Keratinocyte (primary cell): ENCODE measurements around the gene FAM53B. TPM values are rescaled to one million over a fixed set of nuclear protein-coding genes. Genes with fewer than 3 reads are reported as not detected.

ENCODE experiments used
- DNase-seq: peaks from one replicate; pipeline ENCODE4 v3.0.0-alpha.2; 2011; ENCODE audit warnings: low read depth, missing footprints, low spot score
- FAIRE-seq: peaks from 2 replicates; lab custom pipeline; 2011; peaks lifted over from hg19 to GRCh38; lab: Jason Lieb, UNC
- H2AFZ ChIP-seq: 2 replicates; pipeline ENCODE4 v1.6.0; 2012; ENCODE audit warnings: low read length, control low read depth, inconsistent platforms; ENCODE audit not compliant: control insufficient read depth
- H3K27ac ChIP-seq: 2 replicates; pipeline ENCODE4 v1.5.1; 2011; ENCODE audit warnings: low read length; ENCODE audit not compliant: control insufficient read depth, insufficient read depth
- H3K27me3 ChIP-seq: 3 replicates; pipeline ENCODE4 v1.6.0; 2011; ENCODE audit warnings: low read length; ENCODE audit not compliant: control insufficient read depth, insufficient read depth; ENCODE audit errors: extremely low read depth
- H3K36me3 ChIP-seq, 2 experiments: 2 replicates in 1 of 2; 3 replicates in 1 of 2; pipeline ENCODE4 v1.5.1; 2011; ENCODE audit warnings: low read length in 2 of 2, mild to moderate bottlenecking in 1 of 2; ENCODE audit not compliant: control insufficient read depth in 2 of 2, insufficient read depth in 2 of 2; ENCODE audit errors: extremely low read depth in 1 of 2
- H3K4me1 ChIP-seq: 3 replicates; pipeline ENCODE4 v1.5.1; 2011; ENCODE audit warnings: low read length; ENCODE audit not compliant: control insufficient read depth, insufficient read depth; ENCODE audit errors: extremely low read depth
- H3K4me2 ChIP-seq: 3 replicates; pipeline ENCODE4 v1.6.0; 2011; ENCODE audit warnings: low read depth, low read length; ENCODE audit not compliant: control insufficient read depth, insufficient read depth; ENCODE audit errors: extremely low read depth
- H3K4me3 ChIP-seq, 3 experiments: fragments of 200-600 bp in 1 of 3; sonication (generic) in 1 of 3; 2 replicates in 2 of 3; 3 replicates in 1 of 3; pipeline ENCODE4 v1.5.1; 2011 to 2016; ENCODE audit warnings: low read length in 3 of 3, mild to moderate bottlenecking in 3 of 3, control low read depth in 2 of 3, inconsistent platforms in 1 of 3, low read depth in 1 of 3, mixed read lengths in 1 of 3, mixed run types in 1 of 3, moderate library complexity in 1 of 3; ENCODE audit not compliant: control insufficient read depth in 2 of 3, insufficient read depth in 2 of 3; ENCODE audit errors: extremely low read depth in 1 of 3
- H3K79me2 ChIP-seq: 2 replicates; pipeline ENCODE4 v1.6.0; 2012; ENCODE audit warnings: low read length; ENCODE audit not compliant: control insufficient read depth, insufficient read depth
- H3K9ac ChIP-seq: 3 replicates; pipeline ENCODE4 v1.6.0; 2011; ENCODE audit warnings: low read length; ENCODE audit not compliant: control insufficient read depth, insufficient read depth; ENCODE audit errors: extremely low read depth
- H3K9me1 ChIP-seq: 3 replicates; pipeline ENCODE4 v1.6.0; 2011; ENCODE audit warnings: low read length; ENCODE audit not compliant: control insufficient read depth, insufficient read depth; ENCODE audit errors: extremely low read depth
- H3K9me3 ChIP-seq: 2 replicates; pipeline ENCODE4 v1.5.1; 2012; ENCODE audit warnings: low read depth, low read length; ENCODE audit not compliant: control insufficient read depth
- H4K20me1 ChIP-seq: 3 replicates; pipeline ENCODE4 v1.6.0; 2011; ENCODE audit warnings: low read length; ENCODE audit not compliant: control insufficient read depth, insufficient read depth; ENCODE audit errors: extremely low read depth
- EZH2 ChIP-seq: IDR thresholded peaks from one replicate; pipeline ENCODE4 v1.6.1; 2012; ENCODE audit warnings: inconsistent platforms, mild to moderate bottlenecking, low read length, moderate library complexity
- dilution Hi-C: fragments of 300-500 bp; cut with MboI; formaldehyde crosslinking; loops from one replicate; pipeline ENCODE4 v1.7.0; 2020; ENCODE audit warnings: low sequenced_read_pairs; ENCODE audit not compliant: extremely low pct_ligation_motif_present
- polyA plus RNA-seq, 5 experiments: library from polyadenylated mRNA; depleted of rRNA in 3 of 5; stranded (reverse) in 3 of 5; stranded (forward) in 1 of 5; unstranded in 1 of 5; fragments of >200 nt; gene quantifications; 1 replicate in 1 of 5; 2 replicates in 3 of 5; 3 replicates in 1 of 5; pipeline versions ENCODE4 v1.2.1 to v1.2.3, GENCODE V29; 2011 to 2012; ENCODE audit warnings: missing spikeins in 2 of 5, low read depth in 1 of 5, low replicate concordance in 1 of 5
- TF ChIP-seq, protein P1 (sequence below), 3 experiments: IDR thresholded peaks in 1 of 3; conservative IDR thresholded peaks in 1 of 3; optimal IDR thresholded peaks in 1 of 3; 2 replicates in 2 of 3; 3 replicates in 1 of 3; pipeline versions ENCODE3 to v1.5.1; 2011; ENCODE audit warnings: low read length in 3 of 3, mild to moderate bottlenecking in 3 of 3, moderate library complexity in 2 of 3, control low read depth in 1 of 3, inconsistent platforms in 1 of 3; ENCODE audit not compliant: insufficient read depth in 2 of 3; ENCODE audit errors: extremely low read depth in 1 of 3

Gene FAM53B
- polyA plus RNA-seq, 1 donor (not counting 4 experiments of a cell fraction or from before 2014, with no cell fraction given), result 8.6 TPM

DNA sequence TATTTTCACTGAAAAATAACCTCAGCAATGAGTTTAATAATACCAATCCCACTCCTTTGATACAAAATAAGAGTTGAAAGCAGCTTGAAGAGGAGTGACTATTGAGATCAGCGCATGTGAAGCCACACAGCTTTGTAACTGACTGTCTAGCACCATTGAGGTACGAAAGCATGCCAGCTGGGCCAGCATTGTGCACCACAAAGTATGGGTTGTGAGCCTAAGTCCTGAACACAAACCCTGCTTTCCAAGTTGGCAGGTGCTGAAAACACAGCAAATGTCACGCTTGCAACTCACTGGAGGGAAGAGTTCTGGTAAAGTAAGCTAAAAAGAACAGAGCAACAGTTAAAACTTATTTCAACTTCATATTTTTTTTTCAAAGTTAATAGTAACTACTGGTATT lies 4.0 kb upstream of the FAM53B start:
- peaks cover under 1% of the 10 kb centered on the region for H3K79me2 ChIP-seq
- no peak overlapping the region for H3K9ac ChIP-seq
- no peaks in the 10 kb centered on the region for H3K9me1 ChIP-seq
- H3K27me3 ChIP-seq, result no peaks in the 10 kb centered on the region
- H3K4me2 ChIP-seq, result no peak overlapping the region
- H3K27ac ChIP-seq, result no peak overlapping the region
- no peak for DNase-seq
- dilution Hi-C loops, result no loop called here
- no peak overlapping the region for H3K4me3 ChIP-seq
- H3K9me3 ChIP-seq, result no peaks in the 10 kb centered on the region
- peak; percentile 23 for FAIRE-seq
- H4K20me1 ChIP-seq, result no peaks in the 10 kb centered on the region
- no peak for TF ChIP-seq EZH2
- TF ChIP-seq, protein P1, sequence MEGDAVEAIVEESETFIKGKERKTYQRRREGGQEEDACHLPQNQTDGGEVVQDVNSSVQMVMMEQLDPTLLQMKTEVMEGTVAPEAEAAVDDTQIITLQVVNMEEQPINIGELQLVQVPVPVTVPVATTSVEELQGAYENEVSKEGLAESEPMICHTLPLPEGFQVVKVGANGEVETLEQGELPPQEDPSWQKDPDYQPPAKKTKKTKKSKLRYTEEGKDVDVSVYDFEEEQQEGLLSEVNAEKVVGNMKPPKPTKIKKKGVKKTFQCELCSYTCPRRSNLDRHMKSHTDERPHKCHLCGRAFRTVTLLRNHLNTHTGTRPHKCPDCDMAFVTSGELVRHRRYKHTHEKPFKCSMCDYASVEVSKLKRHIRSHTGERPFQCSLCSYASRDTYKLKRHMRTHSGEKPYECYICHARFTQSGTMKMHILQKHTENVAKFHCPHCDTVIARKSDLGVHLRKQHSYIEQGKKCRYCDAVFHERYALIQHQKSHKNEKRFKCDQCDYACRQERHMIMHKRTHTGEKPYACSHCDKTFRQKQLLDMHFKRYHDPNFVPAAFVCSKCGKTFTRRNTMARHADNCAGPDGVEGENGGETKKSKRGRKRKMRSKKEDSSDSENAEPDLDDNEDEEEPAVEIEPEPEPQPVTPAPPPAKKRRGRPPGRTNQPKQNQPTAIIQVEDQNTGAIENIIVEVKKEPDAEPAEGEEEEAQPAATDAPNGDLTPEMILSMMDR (optimal IDR thresholded peaks at IDR 0.05 in 1 of 3, IDR thresholded peaks at IDR 0.05 in 1 of 3, conservative IDR thresholded peaks at IDR 0.05 in 1 of 3; ENCODE audit: extremely low read depth in 1 of 3, insufficient read depth in 2 of 3, low read length in 3 of 3), result no peak
- peaks cover 37% of the 10 kb centered on the region for H3K4me1 ChIP-seq
- H2AFZ ChIP-seq, result no peak overlapping the region
- peaks cover 0 to 4% of the 10 kb centered on the region in 2 experiments for H3K36me3 ChIP-seq

DNA sequence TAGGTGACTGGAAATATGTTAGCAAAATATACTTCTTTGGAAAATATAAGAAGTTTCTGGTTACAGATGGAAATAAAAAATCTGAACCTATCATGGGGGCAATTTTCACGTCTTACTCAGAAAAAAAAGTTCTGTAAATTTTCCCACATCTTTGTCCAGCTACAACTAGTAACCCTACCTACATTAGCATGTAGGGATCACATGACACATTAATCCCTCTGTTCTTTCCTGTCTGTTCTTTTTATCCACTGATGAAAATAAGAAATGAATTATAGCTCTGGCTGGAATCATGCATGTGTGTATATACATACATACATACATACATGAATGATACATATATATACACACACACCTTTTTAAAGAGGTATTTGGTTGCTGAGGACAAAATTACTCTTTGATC lies 3.6 kb upstream of the FAM53B start:
- peaks cover 0 to 4% of the 10 kb centered on the region in 2 experiments for H3K36me3 ChIP-seq
- no peaks in the 10 kb centered on the region for H4K20me1 ChIP-seq
- TF ChIP-seq, protein P1 (optimal IDR thresholded peaks at IDR 0.05 in 1 of 3, IDR thresholded peaks at IDR 0.05 in 1 of 3, conservative IDR thresholded peaks at IDR 0.05 in 1 of 3; ENCODE audit: extremely low read depth in 1 of 3, insufficient read depth in 2 of 3, low read length in 3 of 3), result no peak
- TF ChIP-seq EZH2, result no peak
- no peaks in the 10 kb centered on the region for H3K9me3 ChIP-seq
- no peaks in the 10 kb centered on the region for H3K9me1 ChIP-seq
- DNase-seq, result no peak
- H3K27me3 ChIP-seq, result no peaks in the 10 kb centered on the region
- H3K79me2 ChIP-seq, result peaks cover 3% of the 10 kb centered on the region
- dilution Hi-C loops, result no loop called here
- no peak overlapping the region for H3K4me3 ChIP-seq
- no peak for FAIRE-seq
- H3K4me1 ChIP-seq, result peaks cover 37% of the 10 kb centered on the region
- H3K27ac ChIP-seq, result peak overlapping the region; percentile 77
- no peak overlapping the region for H3K9ac ChIP-seq
- no peak overlapping the region for H2AFZ ChIP-seq
- H3K4me2 ChIP-seq, result no peak overlapping the region
